ENCODE results near the gene ZNF729.

The ZNF729 gene

GRCh38 chr19:22331521-22331920, 45.3 kb downstream of the ZNF729 start:
- Histone ChIP-seq H3K4me1 (ENCODE audit: control insufficient read depth, insufficient read depth, low read length, poor library complexity, severe bottlenecking) (no peaks in the 10 kb centered on the region), H3K27ac (ENCODE audit: insufficient read depth, low read length, poor library complexity, severe bottlenecking) (no peak overlapping the region), H3K36me3 (ENCODE audit: control insufficient read depth, insufficient read depth, low read length) (no peaks in the 10 kb centered on the region), H3K4me3 (ENCODE audit: insufficient read depth, low read depth, low read length, poor library complexity, severe bottlenecking) (no peak overlapping the region), H3K27me3 (replicated peaks; ENCODE audit: control insufficient read depth, insufficient read depth, low read length, poor library complexity, severe bottlenecking) (no peaks in the 10 kb centered on the region), H3K9me3 (ENCODE audit: control insufficient read depth, low read length) (no peaks in the 10 kb centered on the region)
- DNase-seq, result no peak

GRCh38 chr19:22332924-22333323, 46.7 kb downstream of the ZNF729 start:
- no peaks in the 10 kb centered on the region for H3K9me3 ChIP-seq (ENCODE audit: control insufficient read depth, low read length)
- H3K4me1 ChIP-seq (ENCODE audit: control insufficient read depth, insufficient read depth, low read length, poor library complexity, severe bottlenecking), result no peaks in the 10 kb centered on the region
- no peak for DNase-seq

DNA sequence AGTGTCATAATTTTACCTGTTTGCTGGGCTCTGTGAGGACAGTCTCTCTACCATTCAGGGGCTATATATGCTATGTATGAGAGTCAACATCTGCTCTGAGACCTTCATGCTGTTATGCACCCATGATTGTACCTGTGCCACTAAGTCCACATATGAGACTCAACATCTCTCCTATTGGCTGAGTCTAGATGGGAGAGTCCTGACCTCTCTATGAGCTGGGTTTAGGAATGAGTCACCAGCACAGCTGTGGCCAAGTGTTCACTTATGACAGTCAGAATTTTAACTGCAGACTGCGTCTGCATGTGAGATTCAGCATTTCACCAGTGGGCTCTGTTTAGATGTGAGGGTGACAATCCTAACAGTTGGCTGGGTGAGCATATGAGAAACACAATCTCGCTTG, 49.5 kb downstream of the ZNF729 start:
- no peak for DNase-seq
- Histone ChIP-seq H3K4me3 (ENCODE audit: insufficient read depth, low read depth, low read length, poor library complexity, severe bottlenecking) (no peak overlapping the region), H3K9me3 (ENCODE audit: control insufficient read depth, low read length) (no peaks in the 10 kb centered on the region), H3K36me3 (ENCODE audit: control insufficient read depth, insufficient read depth, low read length) (no peaks in the 10 kb centered on the region), H3K4me1 (ENCODE audit: control insufficient read depth, insufficient read depth, low read length, poor library complexity, severe bottlenecking) (no peaks in the 10 kb centered on the region), H3K27ac (ENCODE audit: insufficient read depth, low read length, poor library complexity, severe bottlenecking) (no peak overlapping the region), H3K27me3 (replicated peaks; ENCODE audit: control insufficient read depth, insufficient read depth, low read length, poor library complexity, severe bottlenecking) (no peaks in the 10 kb centered on the region)

More at GRCh38 chr19:22332924-22333323, 46.7 kb downstream of the ZNF729 start:
- no peak overlapping the region for H3K27ac ChIP-seq (ENCODE audit: insufficient read depth, low read length, poor library complexity, severe bottlenecking)
- no peaks in the 10 kb centered on the region for H3K36me3 ChIP-seq (ENCODE audit: control insufficient read depth, insufficient read depth, low read length)
- no peaks in the 10 kb centered on the region for H3K27me3 ChIP-seq (replicated peaks; ENCODE audit: control insufficient read depth, insufficient read depth, low read length, poor library complexity, severe bottlenecking)
- H3K4me3 ChIP-seq (ENCODE audit: insufficient read depth, low read depth, low read length, poor library complexity, severe bottlenecking), result no peak overlapping the region

- Histone ChIP-seq H3K9me3 (ENCODE audit: control insufficient read depth, low read length) (no peaks in the 10 kb centered on the region), H3K4me3 (ENCODE audit: insufficient read depth, low read depth, low read length, poor library complexity, severe bottlenecking) (no peak overlapping the region), H3K27ac (ENCODE audit: insufficient read depth, low read length, poor library complexity, severe bottlenecking) (no peak overlapping the region), H3K36me3 (ENCODE audit: control insufficient read depth, insufficient read depth, low read length) (no peaks in the 10 kb centered on the region), H3K4me1 (ENCODE audit: control insufficient read depth, insufficient read depth, low read length, poor library complexity, severe bottlenecking) (no peaks in the 10 kb centered on the region), H3K27me3 (replicated peaks; ENCODE audit: control insufficient read depth, insufficient read depth, low read length, poor library complexity, severe bottlenecking) (no peaks in the 10 kb centered on the region)
- no peak for DNase-seq
Observed at GRCh38 chr19:22354665-22355064, 68.4 kb downstream of the ZNF729 start.
